ENCODE measurements around the gene AMDHD1.

Gene AMDHD1, protein sequence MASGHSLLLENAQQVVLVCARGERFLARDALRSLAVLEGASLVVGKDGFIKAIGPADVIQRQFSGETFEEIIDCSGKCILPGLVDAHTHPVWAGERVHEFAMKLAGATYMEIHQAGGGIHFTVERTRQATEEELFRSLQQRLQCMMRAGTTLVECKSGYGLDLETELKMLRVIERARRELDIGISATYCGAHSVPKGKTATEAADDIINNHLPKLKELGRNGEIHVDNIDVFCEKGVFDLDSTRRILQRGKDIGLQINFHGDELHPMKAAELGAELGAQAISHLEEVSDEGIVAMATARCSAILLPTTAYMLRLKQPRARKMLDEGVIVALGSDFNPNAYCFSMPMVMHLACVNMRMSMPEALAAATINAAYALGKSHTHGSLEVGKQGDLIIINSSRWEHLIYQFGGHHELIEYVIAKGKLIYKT

DNA sequence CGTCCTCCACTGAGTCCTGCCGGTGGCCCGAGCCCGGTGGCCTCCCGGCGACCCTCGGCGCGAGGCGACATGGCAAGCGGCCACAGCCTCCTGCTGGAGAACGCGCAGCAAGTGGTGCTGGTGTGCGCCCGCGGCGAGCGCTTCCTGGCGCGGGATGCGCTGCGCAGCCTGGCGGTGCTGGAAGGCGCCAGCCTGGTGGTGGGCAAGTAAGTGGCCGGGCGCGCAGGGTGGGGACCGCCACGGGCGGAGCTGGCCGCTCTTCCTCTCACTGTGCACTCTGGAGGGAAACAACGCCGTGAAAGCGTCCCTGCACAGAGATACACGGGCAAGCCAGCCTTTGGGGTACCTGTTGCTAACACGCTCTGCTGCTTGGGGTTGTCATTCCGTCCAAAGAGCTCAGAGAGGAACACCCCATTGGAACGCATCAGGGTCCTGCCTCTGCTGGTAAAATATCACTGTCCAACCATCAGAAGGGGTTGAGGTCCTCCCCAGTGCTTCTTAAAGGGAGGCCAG lies at the start of gene AMDHD1:
TSS of gene AMDHD1 (plus strand) at position 2 of the 513 bp plus-strand sequence. CDS start at position 70, 68 bp downstream.
- FAIRE-seq: no peak

DNA sequence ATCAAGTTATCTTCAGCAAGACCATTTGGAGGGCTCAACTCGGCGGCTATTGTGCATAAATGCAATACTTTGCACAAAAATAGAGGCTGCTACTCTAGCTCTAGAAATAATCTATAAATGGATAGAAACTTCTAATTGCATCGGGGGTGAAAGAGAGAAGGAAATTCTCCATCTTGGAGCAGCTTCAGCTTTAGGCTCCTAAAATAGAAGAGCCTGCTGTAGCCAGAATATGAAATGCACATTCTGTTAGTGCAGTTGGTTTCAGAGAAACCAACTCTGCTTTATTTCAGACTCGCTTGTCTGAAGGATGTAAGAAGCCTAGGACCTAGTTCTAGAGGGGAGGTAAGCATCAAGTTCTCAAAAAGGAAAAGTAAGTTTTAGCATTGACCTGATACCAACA lies 46.3 kb upstream of the AMDHD1 start:
- no peak for FAIRE-seq

DNA sequence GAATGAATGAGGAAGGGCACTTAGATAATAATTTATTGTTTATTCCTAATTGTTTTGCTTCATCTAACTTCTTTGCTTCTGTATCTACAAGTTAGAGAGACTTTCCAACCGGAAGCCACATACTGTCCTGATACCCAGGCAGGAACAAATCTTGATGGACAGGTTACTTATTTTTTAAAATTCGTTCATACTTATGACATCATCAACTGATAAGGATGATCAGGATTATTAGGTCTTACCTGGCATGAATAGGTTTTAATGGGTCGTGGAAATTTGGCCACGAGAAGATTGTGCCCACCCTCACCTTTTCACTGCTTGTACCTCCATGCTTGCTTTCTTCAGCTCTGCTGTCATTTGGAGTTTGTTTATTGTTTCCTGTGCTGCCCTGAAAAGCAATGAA lies 45.0 kb upstream of the AMDHD1 start:
- FAIRE-seq: no peak

DNA sequence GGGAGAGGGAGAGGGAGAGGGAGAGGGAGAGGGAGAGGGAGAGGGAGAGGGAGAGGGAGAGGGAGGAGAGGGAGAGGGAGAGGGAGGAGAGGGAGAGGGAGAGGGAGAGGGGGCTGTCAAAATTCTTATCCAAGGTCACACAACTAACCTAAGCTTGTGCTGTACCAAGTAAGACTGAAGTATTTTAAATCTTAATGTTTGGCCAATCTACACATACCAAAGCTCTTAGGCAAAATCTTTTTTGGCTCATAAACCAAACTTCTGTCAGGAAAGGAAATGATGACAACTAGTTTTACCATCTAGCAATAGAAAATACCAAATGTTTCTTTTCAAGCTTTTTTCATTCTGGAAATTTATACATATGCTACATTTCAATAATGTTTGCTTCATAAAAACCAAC lies 34.6 kb upstream of the AMDHD1 start:
- FAIRE-seq: no peak

DNA sequence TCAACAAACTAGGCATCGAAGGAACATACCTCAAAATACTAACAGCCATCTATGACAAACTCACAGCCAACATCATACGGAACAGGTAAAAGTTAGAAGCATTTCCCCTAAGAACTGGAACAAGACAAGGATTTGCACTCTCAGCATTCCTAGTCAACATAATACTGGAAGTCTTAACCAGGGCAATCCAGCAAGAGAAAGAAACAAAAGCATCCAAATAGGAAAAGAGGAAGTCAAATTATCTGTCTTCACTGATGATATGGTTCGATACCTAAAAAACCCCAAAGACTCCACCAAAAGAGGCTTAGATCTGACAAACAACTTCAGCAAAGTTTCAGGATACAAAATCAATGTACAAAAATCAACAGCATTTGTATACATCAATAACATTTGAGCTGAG lies 33.3 kb upstream of the AMDHD1 start:
- no peak for FAIRE-seq

DNA sequence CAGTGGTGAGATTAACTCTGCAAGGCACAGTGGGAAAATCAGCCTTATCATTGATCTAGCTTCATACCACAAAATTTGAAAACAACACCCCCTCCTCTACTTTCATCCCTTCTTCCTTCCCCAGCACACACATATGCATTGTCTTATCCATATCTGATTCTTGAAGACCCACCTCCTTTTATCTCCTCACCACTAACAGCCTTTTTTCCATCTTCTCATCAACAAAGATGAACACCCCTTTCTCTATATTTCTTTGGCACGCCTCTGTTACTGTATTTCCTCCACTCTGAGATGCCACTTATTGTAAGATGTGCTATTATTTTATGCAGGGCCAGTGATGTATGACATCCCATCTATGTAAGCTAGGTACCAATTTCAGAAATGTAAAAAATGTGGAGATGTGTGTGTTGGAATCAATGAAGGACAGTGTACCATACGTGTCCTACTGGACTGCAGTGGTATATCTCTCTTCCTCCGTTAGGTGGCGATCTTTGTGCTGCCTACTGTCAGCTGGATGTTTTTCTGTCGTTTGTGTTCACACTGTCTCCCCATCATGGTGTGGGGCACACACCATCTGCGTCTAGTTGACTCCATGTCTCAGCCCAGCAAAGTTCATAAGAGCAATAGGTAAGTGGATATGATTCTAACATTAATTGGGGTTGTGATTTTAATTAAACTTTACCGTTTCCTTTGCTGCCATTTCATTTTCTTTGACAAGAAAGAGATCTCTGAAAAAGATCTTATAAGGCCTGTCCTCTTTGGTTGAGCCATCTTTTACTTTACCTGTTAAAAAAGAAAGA lies 24.7 kb upstream of the AMDHD1 start:
- no peak for FAIRE-seq

DNA sequence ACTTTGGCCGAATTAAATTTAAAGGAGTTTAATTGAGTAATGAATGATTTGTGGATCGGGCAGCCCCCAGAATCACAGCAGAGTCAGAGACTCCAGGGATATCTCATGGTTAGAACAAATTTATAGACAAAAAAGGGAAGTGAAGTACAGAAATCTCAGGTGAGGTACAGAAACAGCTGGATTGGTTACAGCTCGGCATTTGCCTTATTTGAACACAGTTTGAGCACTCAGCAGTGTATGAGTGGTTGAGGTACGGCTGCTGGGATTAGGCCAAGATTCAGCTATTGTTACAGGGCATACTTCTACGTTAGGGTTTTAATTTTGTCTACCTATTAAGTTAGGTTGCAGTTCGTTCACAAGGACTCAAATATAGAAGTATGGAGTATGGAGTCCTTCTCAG lies 24.0 kb upstream of the AMDHD1 start:
- no peak for FAIRE-seq

DNA sequence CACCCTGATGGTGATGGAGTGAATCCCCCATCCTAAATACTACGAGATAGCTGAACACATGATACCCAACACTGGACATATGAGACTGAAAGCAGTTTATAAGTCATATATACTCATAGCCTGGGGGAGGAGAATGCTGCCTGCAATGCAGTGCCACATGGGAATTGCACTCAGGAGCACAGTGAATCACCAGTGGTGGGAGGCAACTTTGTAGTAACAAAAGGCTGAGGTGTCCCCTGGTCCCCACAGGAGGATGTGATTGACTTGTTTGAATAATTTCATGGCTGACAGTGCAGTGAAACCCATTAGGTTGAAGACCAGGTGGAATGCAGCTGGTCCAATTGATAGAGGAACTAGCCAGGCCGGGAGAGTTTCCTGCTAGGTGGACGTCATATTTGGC lies 20.9 kb upstream of the AMDHD1 start:
- no peak for FAIRE-seq

DNA sequence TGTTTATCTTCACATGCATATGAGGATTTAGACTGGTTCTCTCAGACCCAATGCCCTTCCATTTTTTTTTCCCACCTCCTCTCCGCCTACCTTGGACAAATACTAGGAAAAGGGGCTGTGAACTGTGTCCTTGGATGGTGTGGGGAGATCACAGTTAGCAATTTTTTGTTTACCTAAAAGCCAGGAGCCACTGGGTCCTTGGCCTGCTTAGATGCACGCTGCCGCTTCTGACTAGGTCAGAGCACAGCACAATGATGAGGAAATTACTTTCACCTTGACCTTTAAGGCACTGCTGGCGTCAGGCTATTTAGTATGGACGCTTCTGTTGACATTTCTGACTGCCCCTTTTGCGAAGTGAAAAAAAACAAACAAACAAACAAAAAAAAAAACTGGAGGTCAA lies 2.6 kb upstream of the AMDHD1 start:
- no peak for FAIRE-seq

DNA sequence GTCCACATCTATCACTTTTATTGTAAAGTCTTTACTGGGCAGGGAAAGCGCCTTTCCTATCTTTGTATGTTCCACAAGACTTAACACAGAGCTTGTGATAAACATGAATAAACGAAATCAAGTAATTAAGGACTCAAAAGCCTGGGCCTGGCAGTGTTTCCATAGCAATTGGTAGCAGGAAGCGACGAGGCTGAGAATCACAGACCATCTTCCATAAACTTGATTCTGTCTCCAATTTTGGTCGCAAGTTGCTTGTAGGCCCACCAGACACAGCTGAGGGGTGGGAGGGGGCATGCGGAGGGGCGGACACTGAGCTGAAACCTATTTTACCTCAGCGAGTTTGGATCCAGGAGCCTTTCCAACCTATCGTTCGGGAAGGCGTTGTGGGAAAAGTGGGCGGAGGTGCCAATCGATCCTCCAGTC lies 1.0 kb upstream of the AMDHD1 start:
- FAIRE-seq: no peak

DNA sequence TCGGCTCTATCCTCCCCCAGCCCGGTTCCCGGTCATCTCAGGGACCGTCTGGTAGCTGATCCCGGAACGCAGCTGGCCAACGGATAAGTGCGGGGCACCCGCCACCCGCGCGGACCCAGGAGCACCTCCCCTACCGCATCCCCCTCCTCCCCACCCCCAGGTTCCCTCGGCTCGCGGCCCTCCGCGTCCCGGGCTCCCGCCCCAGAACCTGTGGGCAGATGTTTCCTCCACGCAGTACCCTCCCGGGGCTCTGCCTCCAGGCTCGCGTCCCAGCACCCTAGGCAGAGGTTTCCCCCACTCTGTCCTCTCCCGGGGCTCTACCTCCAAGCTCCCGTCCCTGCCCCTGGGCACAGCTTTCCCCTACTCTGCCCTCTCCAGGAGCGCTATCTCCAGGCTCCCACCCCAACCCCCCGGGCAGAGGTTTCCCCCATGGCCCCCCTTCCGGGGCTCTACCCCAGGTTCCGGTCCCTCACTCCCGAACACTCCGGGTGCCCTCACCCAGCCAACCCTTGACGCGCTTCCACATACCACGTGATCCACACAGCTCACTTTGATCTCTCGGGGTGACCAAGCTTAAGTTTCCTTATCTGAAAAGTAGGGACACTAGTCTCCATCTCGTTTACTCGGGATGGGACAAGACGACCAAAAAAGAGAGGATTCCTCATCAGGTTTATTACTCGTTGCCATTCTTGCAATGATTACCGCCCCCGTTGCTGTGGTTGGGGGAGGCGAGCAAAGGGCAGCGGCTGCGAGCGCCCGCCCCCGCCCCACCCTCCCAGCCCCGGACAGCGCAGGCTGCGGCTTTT lies 404 bp upstream of the AMDHD1 start, which contains the start of gene CCDC38:
TSS of gene CCDC38 (minus strand) at position 91 of the 806 bp plus-strand sequence. CDS start 6,105 bp downstream, outside the sequence.
- FAIRE-seq: no peak

DNA sequence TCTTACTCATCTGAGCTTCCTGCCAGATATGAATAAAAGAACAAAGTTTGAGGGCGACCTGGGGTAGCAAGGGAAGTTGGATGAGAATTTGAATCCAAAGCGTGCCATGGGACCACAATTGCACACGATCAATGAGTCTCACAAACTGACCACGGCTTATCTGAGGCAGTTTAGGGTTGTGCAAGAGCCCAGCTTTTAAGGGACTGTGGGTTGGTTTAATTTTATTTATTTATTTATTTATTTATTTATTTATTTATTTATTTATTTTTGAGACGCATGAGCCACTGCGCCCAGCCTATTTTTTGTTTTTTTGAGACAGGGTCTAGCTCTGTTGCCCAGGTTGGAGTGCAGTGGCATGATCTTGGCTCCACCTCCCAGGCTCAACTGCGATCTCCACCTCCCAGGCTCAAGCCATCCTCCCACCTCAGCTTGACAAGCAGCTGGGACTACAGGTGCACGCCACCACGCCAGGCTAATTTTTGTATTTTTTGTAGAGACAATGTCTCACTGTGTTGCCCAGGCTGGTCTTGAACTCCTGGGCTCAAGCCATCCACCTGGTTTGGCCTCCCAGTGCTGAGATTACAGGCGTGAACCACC lies 1.1 kb downstream of the AMDHD1 start:
- no peak for FAIRE-seq

DNA sequence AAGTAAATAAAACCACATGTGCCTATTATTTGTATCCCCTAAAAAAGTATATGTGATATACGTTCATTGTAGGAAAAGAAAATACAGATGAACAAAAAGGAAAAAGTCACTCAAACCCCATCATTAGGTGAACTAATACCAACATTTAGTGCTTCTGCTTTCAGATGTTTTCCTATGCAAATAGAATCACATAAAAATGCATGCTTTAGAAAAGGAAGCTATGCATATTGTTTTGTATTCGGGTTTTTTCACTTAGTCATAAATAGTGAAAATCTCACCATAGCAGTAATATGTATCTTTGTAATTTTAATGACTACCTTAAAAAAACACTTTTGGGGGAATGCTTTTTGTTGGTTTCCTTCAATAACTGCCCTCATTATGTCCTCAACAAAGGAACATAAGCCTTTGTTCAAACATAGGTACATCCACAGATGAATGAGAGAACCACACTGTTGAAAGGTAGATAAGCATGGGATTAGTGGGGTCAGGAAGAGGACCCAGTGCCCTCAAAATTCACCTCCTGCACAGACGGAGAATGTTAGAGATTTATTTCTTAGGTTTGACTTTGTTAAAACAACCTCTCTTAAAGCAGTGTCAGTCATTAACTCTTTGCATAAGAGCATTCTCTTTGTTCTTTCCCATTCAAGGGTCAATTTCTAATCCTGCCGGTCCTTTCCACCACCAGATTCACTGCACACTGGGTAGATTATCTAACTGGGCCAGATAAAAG lies 6.5 kb downstream of the AMDHD1 start:
- no peak for FAIRE-seq

DNA sequence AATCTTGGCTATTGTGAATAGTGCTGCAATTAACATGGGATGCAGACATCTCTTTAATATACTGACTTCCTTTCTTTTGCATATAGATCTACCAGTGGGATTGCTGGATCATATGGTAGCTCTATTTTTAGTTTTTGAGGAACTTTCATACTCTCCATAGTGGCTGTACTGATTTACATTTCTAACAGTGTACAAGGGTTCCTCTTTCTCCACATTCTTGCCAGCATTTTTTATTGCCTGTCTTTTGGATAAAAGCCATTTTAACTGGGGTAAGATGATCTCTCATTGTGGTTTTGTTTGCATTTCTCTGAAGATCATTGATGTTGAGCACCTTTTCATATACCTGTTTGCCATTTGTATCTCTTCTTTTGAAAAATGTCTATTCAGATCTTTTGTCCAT lies 8.4 kb downstream of the AMDHD1 start:
- FAIRE-seq: no peak

DNA sequence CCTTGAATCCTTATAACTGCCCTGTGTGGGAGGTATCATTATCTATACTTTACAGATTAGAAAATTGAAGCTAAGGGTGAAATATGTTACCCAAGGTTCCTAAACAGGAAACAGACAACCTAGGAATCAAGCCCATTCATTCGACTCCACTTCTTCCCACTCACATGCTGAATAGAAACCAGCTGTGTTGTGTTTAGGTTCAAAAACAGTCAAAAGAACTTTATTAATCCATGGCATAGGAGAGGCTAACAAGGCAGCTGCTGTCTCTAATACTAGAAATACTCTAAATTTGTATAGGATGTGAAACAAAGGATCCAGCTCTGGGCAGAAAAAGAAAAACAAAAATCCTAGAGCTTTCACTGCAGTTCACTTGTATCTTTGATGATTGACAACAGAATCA lies 9.9 kb downstream of the AMDHD1 start:
- FAIRE-seq: no peak

DNA sequence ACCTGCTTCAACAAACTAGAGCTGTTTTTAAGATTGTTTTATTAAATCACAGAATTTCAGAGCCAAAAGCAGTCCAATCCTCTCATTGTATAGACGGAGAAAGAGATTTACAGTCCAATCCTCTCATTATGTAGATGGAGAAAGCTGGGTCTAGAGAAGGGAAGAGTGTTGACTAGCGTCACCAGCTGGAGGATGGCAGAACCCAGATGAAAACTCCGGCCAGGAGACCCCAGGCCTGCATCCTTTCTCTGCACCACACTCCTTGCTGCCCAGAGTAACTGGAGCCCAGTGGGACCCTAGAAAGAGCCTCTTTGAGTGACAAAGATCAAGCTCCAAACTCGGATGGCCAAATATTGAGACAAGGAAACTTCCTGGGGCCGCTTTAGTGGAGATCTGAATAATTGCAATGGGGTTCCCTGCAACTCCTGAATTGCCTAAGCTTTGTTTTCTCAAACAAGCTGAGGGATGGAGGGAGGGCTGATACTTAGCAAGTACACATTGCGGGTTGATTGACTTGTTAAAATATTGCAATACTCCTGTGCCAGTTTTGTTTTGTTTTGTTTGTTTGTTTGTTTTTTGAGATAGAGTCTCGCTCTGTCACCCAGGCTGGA lies 12.5 kb downstream of the AMDHD1 start:
- FAIRE-seq: no peak

DNA sequence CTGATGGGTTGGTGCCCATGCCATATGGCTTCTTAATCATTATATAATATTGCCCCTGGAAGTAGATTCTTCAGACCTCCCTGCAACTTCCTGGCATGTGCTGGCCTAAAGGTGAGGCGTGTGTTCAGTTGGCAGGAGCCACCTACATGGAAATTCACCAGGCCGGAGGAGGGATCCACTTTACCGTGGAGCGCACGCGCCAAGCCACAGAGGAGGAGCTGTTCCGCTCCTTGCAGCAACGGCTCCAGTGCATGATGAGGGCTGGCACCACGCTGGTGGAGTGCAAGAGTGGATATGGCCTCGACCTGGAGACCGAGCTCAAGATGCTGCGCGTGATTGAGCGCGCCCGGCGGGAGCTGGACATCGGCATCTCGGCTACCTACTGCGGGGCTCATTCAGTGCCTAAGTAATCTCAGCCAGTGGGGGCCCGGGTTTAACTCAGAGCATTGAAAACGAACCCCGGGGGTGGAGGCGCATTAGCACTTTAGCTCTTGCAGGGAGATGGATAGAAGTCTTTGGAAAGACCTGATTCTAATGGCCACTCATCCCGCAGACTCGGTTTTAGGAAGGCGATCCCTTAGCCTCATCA lies 13.5 kb downstream of the AMDHD1 start:
- FAIRE-seq: no peak

DNA sequence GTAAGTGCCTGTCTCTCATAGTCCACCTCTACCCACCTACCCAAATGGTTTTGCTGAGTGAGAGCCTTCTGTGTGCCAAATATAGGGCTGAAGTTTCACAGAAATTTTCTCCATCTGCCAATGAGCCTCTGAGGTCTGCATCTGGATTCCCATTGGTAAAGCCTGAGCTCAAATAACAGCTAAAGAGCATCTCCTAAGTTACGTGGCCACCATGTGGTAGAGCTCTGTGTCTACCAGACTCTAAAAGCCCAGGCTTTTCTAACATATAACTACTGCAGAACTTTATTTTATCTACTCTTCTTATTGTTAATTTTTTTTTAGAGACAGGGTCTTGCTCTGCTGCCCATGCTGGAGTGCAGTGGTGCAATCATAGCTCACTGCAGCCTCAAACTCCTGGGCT lies 16.0 kb downstream of the AMDHD1 start:
- FAIRE-seq: no peak

DNA sequence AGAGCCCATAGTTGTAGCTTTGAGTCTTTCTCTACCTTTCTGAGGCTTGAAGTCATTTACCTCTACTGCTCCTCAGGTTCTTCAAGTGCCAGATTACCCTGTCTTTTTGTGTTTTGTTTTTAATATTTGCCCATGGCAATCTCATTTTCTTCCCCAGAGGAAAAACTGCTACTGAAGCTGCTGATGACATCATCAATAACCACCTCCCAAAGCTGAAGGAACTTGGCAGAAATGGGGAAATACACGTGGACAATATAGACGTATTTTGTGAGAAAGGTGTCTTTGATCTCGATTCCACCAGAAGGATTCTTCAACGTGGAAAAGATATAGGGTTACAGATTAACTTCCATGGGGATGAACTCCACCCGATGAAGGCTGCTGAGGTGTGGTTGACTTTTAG lies 17.1 kb downstream of the AMDHD1 start:
- no peak for FAIRE-seq

DNA sequence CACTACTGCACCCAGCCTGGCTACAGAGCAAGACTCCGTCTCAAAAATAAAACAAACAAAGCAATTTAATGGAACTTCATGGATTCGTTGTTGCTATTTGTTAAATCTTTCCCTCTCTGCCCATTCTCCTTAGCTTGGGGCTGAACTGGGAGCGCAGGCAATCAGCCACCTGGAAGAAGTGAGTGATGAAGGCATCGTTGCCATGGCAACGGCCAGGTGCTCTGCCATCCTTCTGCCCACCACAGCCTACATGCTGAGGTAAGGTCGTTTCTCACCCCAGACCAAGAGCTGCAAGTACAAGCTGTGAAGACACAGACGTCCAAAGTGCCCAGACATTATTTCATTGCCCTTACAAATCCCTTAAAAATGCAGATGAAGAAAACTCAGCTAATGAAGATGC lies 19.1 kb downstream of the AMDHD1 start:
- FAIRE-seq: no peak

DNA sequence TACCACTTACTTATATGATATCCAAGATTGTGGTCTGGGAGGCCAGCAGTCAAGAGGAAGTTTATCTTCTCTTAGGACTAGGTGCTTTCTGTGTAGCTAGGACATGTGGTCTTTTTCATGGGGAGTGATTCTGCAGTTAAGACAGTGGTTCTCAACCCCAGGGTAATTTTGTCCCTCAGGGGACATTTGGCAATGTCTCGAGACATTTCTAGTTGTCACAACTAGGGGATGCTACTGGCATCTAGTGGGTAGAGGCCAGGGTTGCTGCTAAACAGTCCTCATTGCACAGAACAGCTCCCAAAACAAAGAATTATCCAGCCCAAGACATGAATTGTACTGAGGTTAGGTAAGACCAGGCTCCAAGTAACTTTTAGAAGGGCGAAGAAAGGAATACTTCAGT lies 20.0 kb downstream of the AMDHD1 start:
- FAIRE-seq: no peak
